SK-N-SH (cell line): Measurements from ENCODE around the gene CABP4. TPM values are rescaled to one million over a fixed set of nuclear protein-coding genes. Genes with fewer than 3 reads are reported as not detected.

ENCODE experiments used
- CTCF ChIA-PET: fragments of 300-600, 350-600 bp; formaldehyde crosslinking; extraction: SDS; loops from one replicate; lab custom pipeline; 2021; lab: Yijun Ruan, JAX
- POLR2A ChIA-PET: fragments of 350-600 bp; sonication (Branson Sonifier 250); formaldehyde crosslinking; extraction: SDS; loops from one replicate; lab custom pipeline; 2020; ENCODE audit warnings: antibody characterized with exemption, inconsistent platforms; lab: Yijun Ruan, JAX
- DNase-seq: peaks from one replicate; pipeline ENCODE4 v3.0.0; 2012
- H2AFZ ChIP-seq: fragments of 200-600 bp; sonication (generic); 2 replicates; pipeline ENCODE4 v1.8.1; 2016; ENCODE audit warnings: antibody characterized with exemption, mild to moderate bottlenecking, low read depth
- H3F3A ChIP-seq: fragments of 200-600 bp; sonication (generic); replicated peaks from 2 replicates; pipeline ENCODE3; 2016; ENCODE audit warnings: antibody characterized with exemption, mild to moderate bottlenecking; ENCODE audit not compliant: insufficient read depth
- H3K27ac ChIP-seq, 2 experiments: fragments of 200-500 bp in 1 of 2; fragments of 200-600 bp in 1 of 2; sonication (Bioruptor generic) in 1 of 2; sonication (generic), shearing (Covaris generic) in 1 of 2; 2 replicates each; pipeline versions ENCODE4 v1.5.1 to v1.6.1; 2014 to 2016; ENCODE audit warnings: low read depth in 2 of 2, inconsistent platforms in 1 of 2, low read length in 1 of 2, mild to moderate bottlenecking in 1 of 2, mixed read lengths in 1 of 2
- H3K27me3 ChIP-seq: fragments of 200-600 bp; sonication (generic), shearing (Covaris generic); 2 replicates; pipeline ENCODE4 v1.6.1; 2016; ENCODE audit warnings: mixed run types; ENCODE audit not compliant: insufficient read depth
- H3K36me3 ChIP-seq, 2 experiments: fragments of 200-500 bp in 1 of 2; fragments of 200-600 bp in 1 of 2; sonication (Bioruptor generic) in 1 of 2; sonication (generic) in 1 of 2; replicated peaks in 1 of 2; 2 replicates each; pipeline versions ENCODE3 to v1.5.1; 2014 to 2016; ENCODE audit warnings: low read length in 1 of 2, mild to moderate bottlenecking in 1 of 2; ENCODE audit not compliant: insufficient read depth in 2 of 2, control insufficient read depth in 1 of 2
- H3K4me1 ChIP-seq, 2 experiments: fragments of 200-500 bp in 1 of 2; fragments of 200-600 bp in 1 of 2; sonication (Bioruptor generic) in 1 of 2; sonication (generic), shearing (Covaris generic) in 1 of 2; 2 replicates each; pipeline versions ENCODE4 v1.5.1 to v1.6.1; 2014 to 2016; ENCODE audit warnings: low read depth in 1 of 2, low read length in 1 of 2, mixed run types in 1 of 2; ENCODE audit not compliant: insufficient read depth in 2 of 2, control insufficient read depth in 1 of 2
- H3K4me2 ChIP-seq: fragments of 200-600 bp; sonication (generic), shearing (Covaris generic); 2 replicates; pipeline ENCODE4 v1.6.1; 2017; ENCODE audit warnings: mixed run types
- H3K4me3 ChIP-seq, 2 experiments: fragments of 200-500 bp in 1 of 2; fragments of 200-600 bp in 1 of 2; sonication (Bioruptor generic) in 1 of 2; sonication (generic), shearing (Covaris generic) in 1 of 2; 2 replicates each; pipeline versions ENCODE4 v1.5.1 to v1.8.1; 2014 to 2016; ENCODE audit warnings: low read depth in 2 of 2, inconsistent platforms in 1 of 2, low read length in 1 of 2, mild to moderate bottlenecking in 1 of 2, mixed read lengths in 1 of 2, moderate library complexity in 1 of 2
- H3K79me2 ChIP-seq: fragments of 200-600 bp; sonication (generic); 2 replicates; pipeline ENCODE4 v1.8.1; 2017; ENCODE audit warnings: mild to moderate bottlenecking; ENCODE audit not compliant: insufficient read depth
- H3K9ac ChIP-seq: fragments of 200-600 bp; sonication (generic); 2 replicates; pipeline ENCODE4 v1.6.1; 2017; ENCODE audit warnings: mixed run types
- H3K9me2 ChIP-seq: fragments of 200-600 bp; sonication (generic); 2 replicates; pipeline ENCODE4 v1.6.1; 2017; ENCODE audit warnings: mixed run types
- H3K9me3 ChIP-seq: fragments of 200-600 bp; sonication (generic); 2 replicates; pipeline ENCODE4 v1.6.1; 2017; ENCODE audit warnings: mixed run types, mild to moderate bottlenecking, moderate library complexity
- H4K20me1 ChIP-seq: fragments of 200-600 bp; sonication (generic); 2 replicates; pipeline ENCODE4 v1.6.1; 2017; ENCODE audit warnings: mild to moderate bottlenecking, mixed run types; ENCODE audit not compliant: insufficient read depth
- CHD2 ChIP-seq: fragments of 150-350 bp; IDR thresholded peaks from 2 replicates; pipeline ENCODE4 v1.6.1; 2018; ENCODE audit warnings: low read length; ENCODE audit not compliant: partially characterized antibody
- CTCF ChIP-seq: fragments of 200-600 bp; sonication (generic); IDR thresholded peaks from 2 replicates; pipeline ENCODE4 v1.6.1; 2017; ENCODE audit warnings: antibody characterized with exemption, mild to moderate bottlenecking, moderate library complexity
- ELF1 ChIP-seq: IDR thresholded peaks from 2 replicates; pipeline ENCODE4 v1.4.0; 2012
- EZH2phosphoT487 ChIP-seq: fragments of 200-600 bp; sonication (generic); IDR thresholded peaks from 2 replicates; pipeline ENCODE4 v1.6.1; 2017; ENCODE audit warnings: low read depth, mixed run types, mild to moderate bottlenecking, antibody characterized with exemption, moderate library complexity, borderline replicate concordance
- FOSL2 ChIP-seq: IDR thresholded peaks from 2 replicates; pipeline ENCODE4 v1.4.0; 2012; ENCODE audit warnings: low read depth, mild to moderate bottlenecking, moderate library complexity, borderline replicate concordance
- FOXJ3 ChIP-seq: sonication (generic); formaldehyde crosslinking; IDR thresholded peaks from 2 replicates; pipeline ENCODE4 v1.5.1; 2020; ENCODE audit warnings: mild to moderate bottlenecking, missing genetic modification reagents
- FOXM1 ChIP-seq: IDR thresholded peaks from 2 replicates; pipeline ENCODE4 v1.4.0; 2012; ENCODE audit warnings: low read depth, mild to moderate bottlenecking
- GABPA ChIP-seq: IDR thresholded peaks from 2 replicates; pipeline ENCODE4 v1.4.0; 2012; ENCODE audit warnings: low read depth, mild to moderate bottlenecking
- GATA2 ChIP-seq: sonication (generic); formaldehyde crosslinking; IDR thresholded peaks from 2 replicates; pipeline ENCODE4 v1.5.0; 2020; ENCODE audit warnings: mild to moderate bottlenecking, missing genetic modification reagents
- MXI1 ChIP-seq: IDR thresholded peaks from 2 replicates; pipeline ENCODE4 v1.6.1; 2012; ENCODE audit warnings: mild to moderate bottlenecking, low read depth, low read length, improper control_type of control experiment
- RAD21 ChIP-seq: IDR thresholded peaks from 2 replicates; pipeline ENCODE4 v1.6.1; 2012; ENCODE audit warnings: mild to moderate bottlenecking, low read length
- RCOR1 ChIP-seq: fragments of 150-350 bp; IDR thresholded peaks from 2 replicates; pipeline ENCODE4 v1.6.1; 2017; ENCODE audit warnings: antibody characterized with exemption, low read length
- RFX5 ChIP-seq: IDR thresholded peaks from 2 replicates; pipeline ENCODE4 v1.6.1; 2012; ENCODE audit warnings: mild to moderate bottlenecking, improper control_type of control experiment, low read length
- RXRA ChIP-seq: IDR thresholded peaks from 2 replicates; pipeline ENCODE4 v1.4.0; 2012; ENCODE audit warnings: low read depth, mild to moderate bottlenecking, borderline replicate concordance
- SMC3 ChIP-seq: IDR thresholded peaks from 2 replicates; pipeline ENCODE4 v1.6.1; 2012; ENCODE audit warnings: low read depth, low read length, improper control_type of control experiment
- TAF1 ChIP-seq: IDR thresholded peaks from 2 replicates; pipeline ENCODE4 v1.6.1; 2012; ENCODE audit warnings: low read depth, mild to moderate bottlenecking, low read length, moderate library complexity, borderline replicate concordance
- TEAD4 ChIP-seq: IDR thresholded peaks from 2 replicates; pipeline ENCODE4 v1.4.0; 2012; ENCODE audit warnings: mild to moderate bottlenecking, borderline replicate concordance; ENCODE audit not compliant: insufficient read depth
- USF1 ChIP-seq: IDR thresholded peaks from 2 replicates; pipeline ENCODE4 v1.4.0; 2012; ENCODE audit warnings: low read depth, borderline replicate concordance
- WGBS: methylation state at CpG from one replicate; pipeline ENCODE4 v1.1.6; 2017; ENCODE audit warnings: low lambda C conversion rate; 5-methylcytosine and 5-hydroxymethylcytosine counted together
- polyA plus RNA-seq, 3 experiments: library from polyadenylated mRNA; depleted of rRNA; stranded (reverse); fragments of >200 nt; gene quantifications; 2 replicates each; pipeline ENCODE4 v1.2.3, GENCODE V29; 2012
- TF ChIP-seq, protein P1 (sequence below): fragments of 150-350 bp; IDR thresholded peaks from 2 replicates; pipeline ENCODE4 v1.6.1; 2017; ENCODE audit warnings: antibody characterized with exemption, low read length, low read depth, borderline replicate concordance
- TF ChIP-seq, protein P2 (sequence below): fragments of 150-350 bp; IDR thresholded peaks from 2 replicates; pipeline ENCODE4 v1.6.1; 2016; ENCODE audit warnings: mild to moderate bottlenecking, low read depth, low read length

Gene CABP4
- polyA plus RNA-seq, 1 of the 3 experiments (the other 2 are of a cell fraction): not detected

DNA sequence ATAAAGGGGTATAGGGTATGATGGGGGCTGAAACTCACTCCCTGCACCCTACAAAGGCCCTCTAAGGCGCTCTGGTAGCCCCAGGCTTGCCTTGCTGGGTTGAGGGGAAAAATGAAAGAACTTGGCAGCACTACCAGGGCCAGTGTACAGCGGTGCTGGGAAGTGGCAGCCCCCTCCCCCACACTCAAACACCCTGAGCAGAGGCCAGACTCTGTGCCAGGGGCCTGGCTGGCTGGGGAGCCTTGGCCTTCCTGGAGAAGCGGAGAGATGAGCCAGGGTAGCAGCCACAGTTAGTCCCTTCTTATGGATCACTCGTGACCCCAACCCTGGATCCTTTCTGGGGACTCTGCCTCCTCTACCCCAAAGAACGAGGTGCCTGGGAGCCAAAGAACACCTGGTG lies 11.2 kb downstream of the CABP4 start:
- CTCF ChIA-PET: interaction anchor here (1.2 kb wide), 1 partner anchor 117 kb away, joined by 3 read pairs; the partner anchor contains the start of gene GSTP1

GRCh38 chr11:67466962-67467771 lies 12.0 kb downstream of the CABP4 start:
- no peaks in the 10 kb centered on the region for H3K9me3 ChIP-seq
- no peak overlapping the region for H3K4me3 ChIP-seq
- no peak overlapping the region for H3K9ac ChIP-seq
- no peak overlapping the region; a peak in 1 of 4 replicates for H3K27ac ChIP-seq
- H2AFZ ChIP-seq: no peak overlapping the region
- no peaks in the 10 kb centered on the region for H4K20me1 ChIP-seq
- H3K79me2 ChIP-seq: peaks cover 7% of the 10 kb centered on the region; the same call in 1 of the 2 replicates
- 86% methylated on average over 10 of the region's 11 CpGs for WGBS
- no peak for DNase-seq
- H3K36me3 ChIP-seq: no peaks in the 10 kb centered on the region
- H3K4me1 ChIP-seq: peaks cover 9 to 35% of the 10 kb centered on the region in 2 experiments; a peak in 2 of 4 replicates
- peak overlapping the region; percentile 98; the same call in 1 of the 2 replicates for H3K4me2 ChIP-seq
- CTCF ChIA-PET: interaction anchor here (0.5 to 3.4 kb wide), 4 partner anchors 38 to 122 kb away, joined by 3 to 32 read pairs (median 3); partner anchors contain the start of genes PITPNM1 and PPP1CA
- POLR2A ChIA-PET: interaction anchor here (1.1 to 2.9 kb wide), 3 partner anchors 17 to 75 kb away, joined by 5 to 13 read pairs (median 6); partner anchors contain the start of genes PPP1CA and RAD9A
- peaks cover 10% of the 10 kb centered on the region for H3F3A ChIP-seq
- no peaks in the 10 kb centered on the region for H3K27me3 ChIP-seq
- H3K9me2 ChIP-seq: no peaks in the 10 kb centered on the region
- TF ChIP-seq RXRA: no peak
- TF ChIP-seq CTCF: no peak
- TF ChIP-seq FOXJ3: no peak
- TF ChIP-seq RCOR1: no peak
- TF ChIP-seq, protein P1, sequence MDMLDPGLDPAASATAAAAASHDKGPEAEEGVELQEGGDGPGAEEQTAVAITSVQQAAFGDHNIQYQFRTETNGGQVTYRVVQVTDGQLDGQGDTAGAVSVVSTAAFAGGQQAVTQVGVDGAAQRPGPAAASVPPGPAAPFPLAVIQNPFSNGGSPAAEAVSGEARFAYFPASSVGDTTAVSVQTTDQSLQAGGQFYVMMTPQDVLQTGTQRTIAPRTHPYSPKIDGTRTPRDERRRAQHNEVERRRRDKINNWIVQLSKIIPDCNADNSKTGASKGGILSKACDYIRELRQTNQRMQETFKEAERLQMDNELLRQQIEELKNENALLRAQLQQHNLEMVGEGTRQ: no peak
- TF ChIP-seq ELF1: no peak
- TF ChIP-seq MXI1: no peak
- TF ChIP-seq, protein P2, sequence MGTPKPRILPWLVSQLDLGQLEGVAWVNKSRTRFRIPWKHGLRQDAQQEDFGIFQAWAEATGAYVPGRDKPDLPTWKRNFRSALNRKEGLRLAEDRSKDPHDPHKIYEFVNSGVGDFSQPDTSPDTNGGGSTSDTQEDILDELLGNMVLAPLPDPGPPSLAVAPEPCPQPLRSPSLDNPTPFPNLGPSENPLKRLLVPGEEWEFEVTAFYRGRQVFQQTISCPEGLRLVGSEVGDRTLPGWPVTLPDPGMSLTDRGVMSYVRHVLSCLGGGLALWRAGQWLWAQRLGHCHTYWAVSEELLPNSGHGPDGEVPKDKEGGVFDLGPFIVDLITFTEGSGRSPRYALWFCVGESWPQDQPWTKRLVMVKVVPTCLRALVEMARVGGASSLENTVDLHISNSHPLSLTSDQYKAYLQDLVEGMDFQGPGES: no peak
- TF ChIP-seq CHD2: no peak
- TF ChIP-seq EZH2phosphoT487: no peak

More for the DNA sequence above, 11.2 kb downstream of the CABP4 start:
- Histone ChIP-seq H3K9me2 (no peaks in the 10 kb centered on the region), H3K27me3 (no peaks in the 10 kb centered on the region), H3K79me2 (peaks cover 7% of the 10 kb centered on the region; the same call in 1 of the 2 replicates), H3F3A (peaks cover 13% of the 10 kb centered on the region), H3K36me3 (no peaks in the 10 kb centered on the region)
- POLR2A ChIA-PET: no interaction called here
- no peak for TF ChIP-seq FOXM1
- no peak for TF ChIP-seq USF1
- TF ChIP-seq, protein P1: no peak
- TF ChIP-seq TEAD4: no peak
- TF ChIP-seq SMC3: no peak
- TF ChIP-seq MXI1: no peak
- no peak for TF ChIP-seq RAD21
- no peak for TF ChIP-seq RFX5
- TF ChIP-seq CHD2: no peak
- TF ChIP-seq FOSL2: no peak
- TF ChIP-seq TAF1: no peak
- no peak for TF ChIP-seq GATA2 (CRISPR knock-in tag)
- TF ChIP-seq EZH2phosphoT487: no peak
- TF ChIP-seq GABPA: no peak
- TF ChIP-seq, all 33 proteins: peak for 0
- Histone ChIP-seq H3K4me3 (no peak overlapping the region), H3K4me1 (peaks cover 9 to 35% of the 10 kb centered on the region in 2 experiments; a peak in 2 of 4 replicates), H2AFZ (no peak overlapping the region), H3K4me2 (0 out of 2 replicates have a peak overlapping the region, but pooled peaks have one; percentile 4), H3K9ac (no peak overlapping the region), H3K27ac (no peak overlapping the region; a peak in 1 of 4 replicates), H4K20me1 (no peaks in the 10 kb centered on the region), H3K9me3 (no peaks in the 10 kb centered on the region)
- DNase-seq: no peak
- 93% methylated on average over 5 of the region's 5 CpGs for WGBS
